Erythroblast (primary cell): ENCODE data around the gene LSM14B.

ENCODE experiments used
- GATA1 ChIP-seq: IDR thresholded peaks from 2 replicates; pipeline ENCODE4 v1.6.1; 2011; ENCODE audit warnings: low read depth, mild to moderate bottlenecking, control low read depth, low read length, moderate library complexity
- POLR2A ChIP-seq: IDR thresholded peaks from 2 replicates; pipeline ENCODE4 v1.6.1; 2011; ENCODE audit warnings: mild to moderate bottlenecking, low read length

DNA sequence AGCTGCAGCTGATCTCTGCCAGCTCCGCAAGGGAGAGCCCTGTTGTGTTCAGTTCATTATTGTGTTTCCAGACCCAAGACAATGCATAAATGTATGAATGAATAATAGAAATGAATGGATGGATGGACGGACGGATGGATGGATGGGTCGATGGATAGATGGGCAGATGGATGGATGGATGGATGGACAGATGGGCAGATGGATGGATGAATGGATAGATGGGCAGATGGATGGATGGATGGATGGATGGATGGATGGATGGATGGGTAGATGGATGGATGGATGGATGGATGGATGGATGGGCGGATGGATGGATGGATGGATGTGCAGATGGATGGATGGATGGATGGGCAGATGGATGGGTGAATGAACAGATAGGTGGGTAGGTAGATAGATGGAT, 16.7 kb upstream of the LSM14B start:
- TF ChIP-seq POLR2A (no peak), GATA1 (no peak)
